ENCODE results near the gene ADAM19.
A peak's percentile ranks its signal among the peaks of the same experiment; 100 is the strongest.

ADAM19 gene, protein sequence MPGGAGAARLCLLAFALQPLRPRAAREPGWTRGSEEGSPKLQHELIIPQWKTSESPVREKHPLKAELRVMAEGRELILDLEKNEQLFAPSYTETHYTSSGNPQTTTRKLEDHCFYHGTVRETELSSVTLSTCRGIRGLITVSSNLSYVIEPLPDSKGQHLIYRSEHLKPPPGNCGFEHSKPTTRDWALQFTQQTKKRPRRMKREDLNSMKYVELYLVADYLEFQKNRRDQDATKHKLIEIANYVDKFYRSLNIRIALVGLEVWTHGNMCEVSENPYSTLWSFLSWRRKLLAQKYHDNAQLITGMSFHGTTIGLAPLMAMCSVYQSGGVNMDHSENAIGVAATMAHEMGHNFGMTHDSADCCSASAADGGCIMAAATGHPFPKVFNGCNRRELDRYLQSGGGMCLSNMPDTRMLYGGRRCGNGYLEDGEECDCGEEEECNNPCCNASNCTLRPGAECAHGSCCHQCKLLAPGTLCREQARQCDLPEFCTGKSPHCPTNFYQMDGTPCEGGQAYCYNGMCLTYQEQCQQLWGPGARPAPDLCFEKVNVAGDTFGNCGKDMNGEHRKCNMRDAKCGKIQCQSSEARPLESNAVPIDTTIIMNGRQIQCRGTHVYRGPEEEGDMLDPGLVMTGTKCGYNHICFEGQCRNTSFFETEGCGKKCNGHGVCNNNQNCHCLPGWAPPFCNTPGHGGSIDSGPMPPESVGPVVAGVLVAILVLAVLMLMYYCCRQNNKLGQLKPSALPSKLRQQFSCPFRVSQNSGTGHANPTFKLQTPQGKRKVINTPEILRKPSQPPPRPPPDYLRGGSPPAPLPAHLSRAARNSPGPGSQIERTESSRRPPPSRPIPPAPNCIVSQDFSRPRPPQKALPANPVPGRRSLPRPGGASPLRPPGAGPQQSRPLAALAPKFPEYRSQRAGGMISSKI

GRCh38 chr5:157575381-157576020 is at the start of gene ADAM19:
Gene ADAM19 (minus strand): TSS chr5:157575775. CDS start chr5:157575696, 79 bp downstream.
- DNase-seq, result peak; percentile 27

DNA sequence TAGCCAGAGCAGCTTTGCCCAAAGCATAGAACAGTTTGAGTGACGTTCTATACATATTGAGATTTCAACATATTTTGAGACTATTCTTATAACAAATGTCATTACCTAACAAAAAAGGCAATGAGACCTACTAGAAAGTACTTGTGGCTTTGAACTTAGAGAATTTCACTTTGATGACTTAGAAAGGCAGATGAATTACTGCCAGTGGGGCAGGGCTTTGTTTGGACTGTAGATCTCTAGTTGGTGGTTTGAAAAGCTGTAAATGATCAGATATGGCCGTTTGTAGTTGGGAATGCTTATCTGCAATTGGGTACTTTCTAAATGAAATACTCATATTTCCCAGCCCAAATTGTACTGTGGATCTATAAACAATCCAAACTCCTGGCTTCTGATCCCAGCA is 48.6 kb upstream of the ADAM19 start:
- no peak for DNase-seq

- no peak for DNase-seq
These were observed 45.2 kb upstream of the ADAM19 start for GRCh38 chr5:157620776-157621175.

DNA sequence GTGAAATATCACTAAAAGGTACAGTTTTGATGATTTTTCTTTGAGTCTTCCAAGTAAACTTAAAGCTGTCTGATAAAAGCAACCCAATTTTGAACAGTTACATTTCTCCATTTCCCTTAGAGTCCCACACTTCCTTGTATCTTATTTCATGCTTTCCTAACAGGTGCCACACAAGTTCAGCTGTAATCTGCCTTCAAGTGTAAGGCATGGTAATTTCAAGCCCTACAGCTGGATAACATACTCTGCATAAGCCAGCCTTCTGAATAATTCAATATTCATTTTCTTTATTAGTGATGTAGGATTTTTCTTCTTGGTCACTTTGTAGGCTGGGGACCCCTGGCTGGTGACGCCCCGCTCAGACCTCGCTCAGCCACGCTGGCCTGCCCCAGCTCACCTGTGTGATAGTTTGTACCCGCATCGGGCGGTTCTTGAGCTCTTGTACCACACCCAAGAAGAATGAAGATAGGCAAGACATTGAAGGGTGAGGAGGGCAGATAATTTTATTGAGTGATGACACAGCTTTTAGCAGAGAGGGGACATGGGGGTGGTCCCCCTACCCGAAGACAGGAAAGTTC is 42.7 kb upstream of the ADAM19 start:
- no peak for DNase-seq

GRCh38 chr5:157616785-157617184 is 41.2 kb upstream of the ADAM19 start:
- no peak for DNase-seq

- no peak for DNase-seq
These were observed 38.0 kb upstream of the ADAM19 start for GRCh38 chr5:157613385-157614245.

- no peak for DNase-seq
These were observed 37.0 kb upstream of the ADAM19 start for GRCh38 chr5:157612581-157612980.

DNA sequence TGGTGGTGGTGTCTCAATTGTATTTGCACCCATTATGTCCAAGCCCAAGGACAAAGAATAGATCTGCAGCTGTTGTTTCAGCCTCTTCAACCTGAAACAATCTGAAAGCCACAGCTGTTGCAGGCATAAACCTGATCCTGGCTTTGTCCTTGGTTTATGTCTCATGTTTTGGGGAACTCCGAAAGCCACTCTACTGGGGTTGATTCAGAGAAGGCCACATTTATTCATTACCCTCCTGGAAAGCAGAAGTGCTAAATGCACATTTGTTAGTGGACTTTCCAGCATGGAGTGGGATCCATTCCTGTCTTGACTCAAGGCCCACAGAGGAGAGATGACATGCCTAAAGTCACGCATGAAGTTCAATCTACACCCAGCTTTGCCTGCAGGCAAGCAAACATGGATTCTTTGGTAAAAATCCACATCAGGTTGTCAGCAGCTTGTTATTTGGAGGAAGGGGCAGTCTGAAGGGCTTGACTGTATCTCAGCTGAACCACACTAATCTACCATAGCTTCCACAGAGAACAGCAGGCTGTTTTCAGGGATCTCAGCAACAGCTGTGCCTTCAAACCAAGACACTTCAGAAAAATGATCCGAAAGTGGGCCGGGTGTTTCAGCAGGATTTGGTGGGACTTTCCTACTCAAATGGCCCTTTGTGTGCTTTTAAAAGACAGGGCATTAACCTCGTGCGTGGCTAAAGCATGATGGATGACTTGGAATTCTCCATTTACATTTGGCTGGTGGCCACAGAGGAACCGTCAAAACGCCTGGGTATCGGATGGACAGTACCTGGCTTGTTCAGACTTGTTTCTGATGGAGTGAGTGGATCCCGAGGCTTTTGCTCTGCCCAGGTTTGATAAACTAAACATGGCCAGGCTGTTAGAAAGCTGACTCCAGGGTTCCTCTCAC is 36.2 kb upstream of the ADAM19 start:
- peak; percentile 32 for DNase-seq

DNA sequence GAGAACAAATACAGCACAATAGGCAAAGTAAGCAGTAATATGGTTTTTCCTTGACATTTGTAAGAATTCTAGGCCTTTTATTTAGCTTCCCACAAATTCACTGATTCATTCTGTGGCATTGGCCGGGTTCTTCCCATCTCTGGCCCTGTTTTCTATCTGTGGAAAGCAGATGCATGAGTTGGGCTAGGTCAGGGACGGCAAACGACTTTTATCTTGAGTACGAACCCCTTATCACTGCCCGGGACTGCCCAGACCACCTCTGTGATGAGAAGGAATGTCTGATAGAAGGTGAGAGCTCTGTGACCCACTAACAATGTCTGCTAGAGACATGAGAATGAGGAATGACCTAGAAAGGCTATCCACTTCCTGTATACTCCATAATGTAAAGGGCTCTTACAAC is 35.4 kb upstream of the ADAM19 start:
- no peak for DNase-seq

DNA sequence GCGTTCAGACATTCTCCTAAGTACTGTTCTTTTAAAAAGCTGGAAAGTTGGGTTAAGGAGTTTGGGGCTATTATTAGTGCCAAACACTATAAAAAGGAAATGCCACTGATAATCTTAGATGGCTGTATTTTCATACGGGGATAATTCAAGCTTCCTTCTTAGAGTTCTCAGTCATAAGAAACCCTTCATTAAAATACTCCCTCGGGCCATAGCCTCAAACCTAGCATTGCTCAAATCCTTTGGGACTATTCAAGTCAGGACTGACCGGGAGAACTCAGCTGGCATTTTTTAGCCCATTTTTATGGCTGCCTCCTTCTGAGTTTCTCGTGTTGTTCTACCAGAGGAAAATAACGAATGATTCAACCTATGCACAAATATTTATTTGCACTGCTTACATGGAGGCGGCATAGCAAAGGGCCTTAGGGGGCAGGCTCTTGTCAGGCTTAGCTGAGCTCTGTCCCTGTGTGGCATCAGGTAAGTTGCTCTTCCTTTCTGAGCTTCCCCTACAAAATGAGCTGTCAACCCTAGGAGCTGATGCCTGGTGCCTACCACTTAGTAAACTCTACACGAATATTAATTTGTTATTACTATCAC is 33.5 kb upstream of the ADAM19 start:
- no peak for DNase-seq

DNA sequence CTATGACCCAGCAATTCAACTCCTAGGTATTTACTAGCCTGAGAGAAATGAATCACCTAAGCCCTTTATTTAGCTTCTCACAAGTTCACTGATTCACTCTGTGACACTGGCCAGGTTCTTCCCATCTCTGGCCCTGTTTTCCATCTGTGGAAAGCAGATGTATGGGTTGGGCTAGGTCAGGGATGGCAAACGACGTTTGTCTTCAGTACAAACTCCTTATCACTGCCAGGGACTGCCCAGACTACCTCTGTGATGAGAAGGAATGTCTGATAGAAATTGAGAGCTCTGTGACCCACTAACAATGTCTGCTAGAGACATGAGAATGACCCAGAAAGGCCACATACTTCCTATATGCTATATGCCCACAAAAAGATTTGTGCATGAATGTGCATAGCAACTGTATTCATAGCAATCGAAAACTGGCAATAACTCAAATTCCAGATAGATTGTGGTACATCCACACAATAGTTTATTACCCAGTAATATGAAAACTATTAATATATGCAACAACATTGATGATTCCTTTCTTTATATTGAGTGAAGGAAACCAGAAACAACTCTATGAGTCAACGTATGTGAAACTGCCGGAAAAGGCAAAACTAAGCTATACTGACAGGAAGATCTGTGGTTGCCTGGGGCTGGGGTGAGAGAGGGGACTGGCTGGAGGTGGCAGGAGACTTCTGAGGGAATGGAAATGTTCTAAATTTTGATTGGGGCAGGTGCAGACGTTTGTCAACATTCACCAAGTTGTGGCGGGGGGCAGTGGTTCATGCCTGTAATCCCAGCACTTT is 32.0 kb upstream of the ADAM19 start:
- no peak for DNase-seq

DNA sequence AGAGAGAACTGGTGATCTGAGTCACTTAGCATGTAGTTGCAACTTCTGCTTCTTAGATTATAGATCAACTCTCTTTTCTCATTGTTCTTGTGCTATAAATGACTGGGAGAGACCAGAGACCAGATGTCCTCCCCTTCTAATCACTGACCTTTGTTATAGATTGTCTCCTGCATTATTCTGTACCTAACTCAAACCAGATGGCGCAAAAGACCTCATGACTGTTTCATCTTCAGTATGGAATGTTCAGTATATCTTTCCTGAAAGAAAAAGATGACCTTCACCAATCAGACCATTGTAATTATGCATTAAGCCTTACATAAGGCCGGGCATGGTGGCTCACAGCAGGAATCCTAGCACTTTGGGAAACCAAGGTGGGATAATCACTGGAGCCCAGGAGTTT is 30.5 kb upstream of the ADAM19 start:
- no peak for DNase-seq

GRCh38 chr5:157603333-157604190 is 28.0 kb upstream of the ADAM19 start:
- no peak for DNase-seq

GRCh38 chr5:157602505-157602904 is 26.9 kb upstream of the ADAM19 start:
- no peak for DNase-seq

DNA sequence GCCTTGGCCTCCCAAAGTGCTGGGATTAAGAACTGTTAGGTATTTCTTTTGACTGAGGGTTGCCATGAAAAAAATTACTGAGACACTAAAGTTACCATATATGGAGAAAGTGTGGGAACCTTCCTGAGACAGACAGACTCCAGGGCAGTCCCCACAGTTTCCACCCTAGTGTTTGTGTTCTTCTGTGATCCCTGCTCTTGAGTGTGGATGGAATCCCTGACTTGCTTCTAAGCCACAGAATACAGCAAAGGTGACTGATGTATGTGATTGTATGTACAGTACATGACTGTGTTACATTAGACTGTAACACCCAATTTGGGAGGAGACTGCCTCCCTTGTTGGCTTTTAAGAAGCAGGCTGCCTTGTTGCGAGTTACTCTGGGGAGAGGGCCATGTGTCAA is 24.7 kb upstream of the ADAM19 start:
- no peak for DNase-seq

DNA sequence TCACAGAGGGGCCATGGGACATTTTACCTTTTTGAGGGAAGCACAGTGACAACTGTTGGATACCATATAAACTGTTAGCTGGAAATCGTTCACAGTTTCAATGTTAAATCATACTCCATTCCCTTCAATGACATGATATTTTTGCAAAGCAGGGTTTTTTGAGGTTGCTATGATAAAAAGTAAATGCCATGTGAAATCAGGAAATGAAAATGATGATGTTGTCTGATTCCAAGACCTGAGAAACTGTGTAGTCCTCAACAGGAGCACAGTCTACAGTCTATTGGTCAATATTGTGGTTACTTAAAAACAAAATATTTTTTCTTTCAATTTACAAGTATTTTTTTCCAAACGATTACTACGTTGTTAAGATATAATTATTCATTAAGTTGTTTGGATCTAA is 24.0 kb upstream of the ADAM19 start:
- no peak for DNase-seq

GRCh38 chr5:157598350-157598936 is 22.9 kb upstream of the ADAM19 start:
- DNase-seq, result no peak

GRCh38 chr5:157597277-157597676 is 21.7 kb upstream of the ADAM19 start:
- DNase-seq, result no peak
